ENCODE results near the gene AK1. TPM values are rescaled to one million over a fixed set of nuclear protein-coding genes. Genes with fewer than 3 reads are reported as not detected.

The AK1 gene
- total RNA-seq, 1 experiment from 2014 or later = 34.4 TPM

DNA sequence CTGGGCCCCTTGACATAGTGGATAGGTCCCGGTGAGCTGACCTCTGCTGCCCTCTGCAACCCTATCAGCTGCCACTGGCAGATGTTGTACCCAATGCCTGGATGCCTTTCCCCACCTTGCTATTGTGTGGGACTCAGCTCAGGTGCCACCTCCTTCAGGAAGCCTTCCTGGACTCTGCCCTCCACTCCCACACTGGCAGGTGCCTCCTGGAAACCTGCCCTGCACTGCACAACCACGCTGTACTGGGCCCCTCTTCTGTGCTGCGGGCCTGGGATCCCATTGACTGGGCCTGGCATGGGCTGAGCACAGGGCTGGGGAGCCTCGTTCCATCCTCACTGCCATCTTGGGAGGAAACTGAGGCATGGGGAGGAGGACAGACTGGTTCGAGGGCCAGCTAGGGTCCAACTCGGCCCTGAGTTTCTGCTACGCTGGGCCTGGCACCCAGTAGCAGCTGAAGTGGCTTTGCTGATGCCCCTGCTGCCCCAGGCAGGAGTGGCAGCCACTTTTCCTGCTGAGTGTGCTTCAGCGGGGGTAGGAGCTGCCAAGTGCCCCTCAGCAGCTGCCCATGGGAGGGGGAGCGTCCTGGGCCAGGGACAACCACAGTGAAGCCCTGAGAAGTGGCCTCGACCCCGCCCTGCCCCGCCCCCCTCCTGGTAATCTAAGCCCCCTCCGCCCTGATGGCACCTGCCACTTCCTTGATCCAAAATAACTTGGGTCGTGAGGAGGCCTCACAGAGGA is 1.3 kb downstream of the AK1 start (continued):
- no peak for TF ChIP-seq ZNF396 (CRISPR knock-in tag; IDR thresholded peaks at IDR 0.05; ENCODE audit: borderline replicate concordance)

DNA sequence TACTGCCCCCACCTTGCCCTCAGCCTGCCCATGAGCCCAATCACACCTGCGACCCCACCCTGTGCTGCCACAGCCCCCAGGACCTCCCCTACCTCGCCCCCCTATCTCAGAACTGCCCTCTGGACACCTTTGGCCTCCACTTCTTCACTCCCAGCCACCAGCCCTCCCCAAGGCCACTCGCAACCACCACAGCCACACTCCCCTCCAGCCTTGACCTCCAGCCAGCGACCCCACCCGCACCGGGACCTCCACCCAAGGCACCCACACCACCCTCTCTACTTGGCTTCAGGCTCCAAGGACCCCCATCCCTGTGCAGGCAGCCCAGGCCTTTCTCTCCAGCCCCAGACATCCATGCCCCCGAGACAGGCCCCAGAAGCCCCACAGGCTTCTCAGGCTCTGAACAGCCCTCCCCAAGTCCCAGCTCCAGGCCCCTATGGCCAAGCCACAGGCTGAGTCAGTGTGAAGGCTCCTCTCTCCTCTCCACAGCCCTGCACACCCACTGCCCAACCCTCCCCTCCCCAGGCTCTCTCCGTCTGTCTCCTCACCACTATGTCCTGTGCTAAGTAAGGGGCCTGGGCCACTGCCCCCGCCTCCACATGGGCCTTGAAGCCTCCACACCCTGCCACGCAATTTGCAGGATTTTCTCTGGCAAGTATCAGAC is 2.0 kb downstream of the AK1 start:
- no peak for ATAC-seq
- Mint-ChIP-seq H3K27me3 (ENCODE audit: low read depth) (no peaks in the 10 kb centered on the region), H3K9me3 (no peaks in the 10 kb centered on the region), H3K36me3 (no peaks in the 10 kb centered on the region), H3K4me1 (peaks cover 8% of the 10 kb centered on the region), H3K27ac (no peak overlapping the region), H3K4me3 (no peak overlapping the region)
- DNase-seq (ENCODE audit: low spot score) = no peak
- TF ChIP-seq ZNF532 (CRISPR knock-in tag; IDR thresholded peaks at IDR 0.05; ENCODE audit: borderline replicate concordance) = no peak
- no peak for TF ChIP-seq SOX15 (CRISPR knock-in tag; IDR thresholded peaks at IDR 0.05)
- no peak for TF ChIP-seq FOXK1 (CRISPR knock-in tag; IDR thresholded peaks at IDR 0.05)
- no peak for TF ChIP-seq ZNF232 (CRISPR knock-in tag; IDR thresholded peaks at IDR 0.05)
- TF ChIP-seq NFYB (CRISPR knock-in tag; conservative IDR thresholded peaks at IDR 0.05; ENCODE audit: low read depth) = no peak
- no peak for TF ChIP-seq ZNF263 (CRISPR knock-in tag; IDR thresholded peaks at IDR 0.05; ENCODE audit: low read depth)
- TF ChIP-seq TCF7 (CRISPR knock-in tag; IDR thresholded peaks at IDR 0.05; ENCODE audit: low read depth) = no peak
- TF ChIP-seq E2F4 (CRISPR knock-in tag; IDR thresholded peaks at IDR 0.05; ENCODE audit: borderline replicate concordance, low read depth) = no peak
- ChIA-PET POLR2A (no interaction called here), CTCF (interaction anchor here (0.5 to 3.0 kb wide), 4 partner anchors 25 to 66 kb away, joined by 3 to 11 read pairs (median 4); no protein-coding TSS in a partner anchor)

DNA sequence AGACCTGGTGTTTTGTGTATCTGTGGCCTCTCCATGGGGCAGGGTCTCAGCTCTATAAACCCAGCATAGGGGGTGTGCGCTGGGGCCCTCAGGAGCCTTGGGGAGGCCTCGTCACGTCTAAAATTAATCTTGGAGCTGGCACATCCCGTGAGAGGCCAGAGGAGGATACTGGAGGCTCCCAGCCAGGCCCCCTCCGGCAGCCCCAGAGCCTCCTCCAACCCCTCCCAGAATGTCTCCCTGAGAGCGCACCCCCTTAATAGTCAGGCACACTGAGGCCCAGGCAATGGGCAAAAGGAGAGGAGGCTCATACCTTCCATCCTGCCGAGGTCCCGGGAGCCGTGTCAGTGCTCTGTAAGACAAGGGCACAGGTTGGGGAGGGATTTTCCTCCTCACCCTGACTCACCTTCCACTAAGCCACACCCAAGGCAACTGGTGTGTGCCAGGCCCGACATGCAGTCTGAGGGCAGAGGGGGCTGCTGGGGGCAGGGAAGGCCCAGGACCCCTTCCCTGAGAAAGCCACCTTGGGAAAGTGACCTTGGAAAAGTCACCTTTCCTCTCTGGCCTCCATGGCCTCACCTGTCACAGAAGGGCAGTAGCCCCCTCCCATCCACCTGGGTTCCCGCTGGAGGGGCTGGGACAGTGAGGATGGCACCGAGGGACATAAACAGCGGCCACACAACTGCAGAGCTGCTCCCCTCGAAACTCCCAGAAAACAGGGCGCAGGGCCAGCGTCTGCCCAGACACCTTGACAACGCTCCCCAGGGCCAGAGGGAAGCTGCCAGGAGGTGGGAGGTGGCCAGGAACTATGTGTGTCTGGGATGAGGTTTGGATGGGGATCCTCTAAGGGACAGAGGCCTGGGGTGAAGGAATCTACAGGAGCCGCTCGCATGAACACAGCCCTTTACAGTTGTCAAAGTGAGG is 2.9 kb downstream of the AK1 start:
- Mint-ChIP-seq H3K9me3 (no peaks in the 10 kb centered on the region), H3K27me3 (ENCODE audit: low read depth) (no peaks in the 10 kb centered on the region), H3K4me1 (peaks cover 9% of the 10 kb centered on the region), H3K36me3 (no peaks in the 10 kb centered on the region), H3K27ac (no peak overlapping the region), H3K4me3 (no peak overlapping the region)
- DNase-seq (ENCODE audit: low spot score) (no peak), ATAC-seq (no peak)
- ChIA-PET CTCF (interaction anchor here (2.0 to 2.5 kb wide), 3 partner anchors 47 to 140 kb away, joined by 6 to 11 read pairs (median 7); partner anchors contain the start of gene TOR2A), POLR2A (no interaction called here)
- TF ChIP-seq SOX15 (CRISPR knock-in tag; IDR thresholded peaks at IDR 0.05) = no peak
- no peak for TF ChIP-seq PRDM15 (CRISPR knock-in tag; IDR thresholded peaks at IDR 0.05)
- TF ChIP-seq NFATC4 (CRISPR knock-in tag; IDR thresholded peaks at IDR 0.05) = no peak
- no peak for TF ChIP-seq HMGXB4 (CRISPR knock-in tag; IDR thresholded peaks at IDR 0.05)
- no peak for TF ChIP-seq NFYB (CRISPR knock-in tag; conservative IDR thresholded peaks at IDR 0.05; ENCODE audit: low read depth)
- no peak for TF ChIP-seq JUN (CRISPR knock-in tag; IDR thresholded peaks at IDR 0.05)
- TF ChIP-seq, protein P1, sequence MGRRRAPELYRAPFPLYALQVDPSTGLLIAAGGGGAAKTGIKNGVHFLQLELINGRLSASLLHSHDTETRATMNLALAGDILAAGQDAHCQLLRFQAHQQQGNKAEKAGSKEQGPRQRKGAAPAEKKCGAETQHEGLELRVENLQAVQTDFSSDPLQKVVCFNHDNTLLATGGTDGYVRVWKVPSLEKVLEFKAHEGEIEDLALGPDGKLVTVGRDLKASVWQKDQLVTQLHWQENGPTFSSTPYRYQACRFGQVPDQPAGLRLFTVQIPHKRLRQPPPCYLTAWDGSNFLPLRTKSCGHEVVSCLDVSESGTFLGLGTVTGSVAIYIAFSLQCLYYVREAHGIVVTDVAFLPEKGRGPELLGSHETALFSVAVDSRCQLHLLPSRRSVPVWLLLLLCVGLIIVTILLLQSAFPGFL (CRISPR knock-in tag; IDR thresholded peaks at IDR 0.05; ENCODE audit: borderline replicate concordance) = no peak
- TF ChIP-seq, protein P2, sequence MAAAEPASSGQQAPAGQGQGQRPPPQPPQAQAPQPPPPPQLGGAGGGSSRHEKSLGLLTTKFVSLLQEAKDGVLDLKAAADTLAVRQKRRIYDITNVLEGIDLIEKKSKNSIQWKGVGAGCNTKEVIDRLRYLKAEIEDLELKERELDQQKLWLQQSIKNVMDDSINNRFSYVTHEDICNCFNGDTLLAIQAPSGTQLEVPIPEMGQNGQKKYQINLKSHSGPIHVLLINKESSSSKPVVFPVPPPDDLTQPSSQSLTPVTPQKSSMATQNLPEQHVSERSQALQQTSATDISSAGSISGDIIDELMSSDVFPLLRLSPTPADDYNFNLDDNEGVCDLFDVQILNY (CRISPR knock-in tag; IDR thresholded peaks at IDR 0.05) = no peak
